H1 (cell line): ENCODE measurements around the gene MAVS.

ENCODE experiments used
- CREB1 ChIP-seq: IDR thresholded peaks from 2 replicates; pipeline ENCODE4 v1.6.1; 2012; ENCODE audit warnings: inconsistent platforms
- EP300 ChIP-seq, 2 experiments: IDR thresholded peaks; 1 replicate in 1 of 2; 2 replicates in 1 of 2; pipeline ENCODE4 v1.6.1; 2011 to 2012; ENCODE audit warnings: low read depth in 2 of 2, low read length in 2 of 2, mild to moderate bottlenecking in 2 of 2, borderline replicate concordance in 1 of 2, inconsistent platforms in 1 of 2, moderate library complexity in 1 of 2
- JUND ChIP-seq: IDR thresholded peaks from 2 replicates; pipeline ENCODE4 v1.6.1; 2011; ENCODE audit warnings: mild to moderate bottlenecking, improper control_type of control experiment, low read length
- KDM4A ChIP-seq: IDR thresholded peaks from one replicate; pipeline ENCODE4 v1.7.1; 2012; ENCODE audit warnings: low read depth, mild to moderate bottlenecking, moderate library complexity, low read length, inconsistent platforms; ENCODE audit not compliant: severe bottlenecking
- MAX ChIP-seq: IDR thresholded peaks from 2 replicates; pipeline ENCODE4 v1.6.1; 2012; ENCODE audit warnings: inconsistent platforms
- POLR2A ChIP-seq, 2 experiments: IDR thresholded peaks; 1 replicate in 1 of 2; 2 replicates in 1 of 2; pipeline ENCODE4 v1.6.1; 2011; ENCODE audit warnings: low read depth in 2 of 2, low read length in 2 of 2, mild to moderate bottlenecking in 2 of 2; ENCODE audit errors: control extremely low read depth in 1 of 2
- POLR2AphosphoS5 ChIP-seq: IDR thresholded peaks from 2 replicates; pipeline ENCODE4 v1.6.1; 2011; ENCODE audit warnings: low read depth, low read length
- RAD21 ChIP-seq, 2 experiments: IDR thresholded peaks in 1 of 2; conservative IDR thresholded peaks in 1 of 2; 2 replicates each; pipeline ENCODE4 v1.6.1; 2011; ENCODE audit warnings: low read depth in 2 of 2, low read length in 2 of 2, improper control_type of control experiment in 1 of 2, inconsistent platforms in 1 of 2, mild to moderate bottlenecking in 1 of 2, moderate library complexity in 1 of 2
- SIN3A ChIP-seq, 2 experiments: IDR thresholded peaks in 1 of 2; conservative IDR thresholded peaks in 1 of 2; 2 replicates each; pipeline ENCODE4 v1.6.1; 2011 to 2012; ENCODE audit warnings: low read length in 2 of 2, improper control_type of control experiment in 1 of 2, low read depth in 1 of 2, mild to moderate bottlenecking in 1 of 2
- SRF ChIP-seq: IDR thresholded peaks from 2 replicates; pipeline ENCODE4 v1.6.1; 2011; ENCODE audit warnings: mild to moderate bottlenecking, low read depth, low read length, moderate library complexity
- TF ChIP-seq, protein P1 (sequence below), 3 experiments: IDR thresholded peaks; 1 replicate in 2 of 3; 2 replicates in 1 of 3; pipeline versions ENCODE4 v1.5.1 to v1.6.1; 2011; ENCODE audit warnings: low read length in 3 of 3, mild to moderate bottlenecking in 3 of 3, inconsistent platforms in 2 of 3, low read depth in 1 of 3, moderate library complexity in 1 of 3; ENCODE audit not compliant: insufficient read depth in 1 of 3; ENCODE audit errors: control extremely low read depth in 1 of 3

GRCh38 chr20:3896302-3896701 lies 49.7 kb downstream of the MAVS start:
- TF ChIP-seq POLR2AphosphoS5 (no peak), EP300 (IDR thresholded peaks at IDR 0.05; ENCODE audit: borderline replicate concordance in 1 of 2, low read depth in 2 of 2, low read length in 2 of 2) (no peak), POLR2A (IDR thresholded peaks at IDR 0.05; ENCODE audit: control extremely low read depth in 1 of 2, low read depth in 2 of 2, low read length in 2 of 2) (no peak), SRF (no peak), RAD21 (IDR thresholded peaks at IDR 0.05 in 1 of 2, conservative IDR thresholded peaks at IDR 0.05 in 1 of 2; ENCODE audit: low read depth in 2 of 2, low read length in 2 of 2) (no peak), MAX (no peak), SIN3A (conservative IDR thresholded peaks at IDR 0.05 in 1 of 2, IDR thresholded peaks at IDR 0.05 in 1 of 2; ENCODE audit: low read depth in 1 of 2, low read length in 2 of 2) (no peak), KDM4A (no peak), JUND (no peak), CREB1 (no peak)
- TF ChIP-seq, protein P1, sequence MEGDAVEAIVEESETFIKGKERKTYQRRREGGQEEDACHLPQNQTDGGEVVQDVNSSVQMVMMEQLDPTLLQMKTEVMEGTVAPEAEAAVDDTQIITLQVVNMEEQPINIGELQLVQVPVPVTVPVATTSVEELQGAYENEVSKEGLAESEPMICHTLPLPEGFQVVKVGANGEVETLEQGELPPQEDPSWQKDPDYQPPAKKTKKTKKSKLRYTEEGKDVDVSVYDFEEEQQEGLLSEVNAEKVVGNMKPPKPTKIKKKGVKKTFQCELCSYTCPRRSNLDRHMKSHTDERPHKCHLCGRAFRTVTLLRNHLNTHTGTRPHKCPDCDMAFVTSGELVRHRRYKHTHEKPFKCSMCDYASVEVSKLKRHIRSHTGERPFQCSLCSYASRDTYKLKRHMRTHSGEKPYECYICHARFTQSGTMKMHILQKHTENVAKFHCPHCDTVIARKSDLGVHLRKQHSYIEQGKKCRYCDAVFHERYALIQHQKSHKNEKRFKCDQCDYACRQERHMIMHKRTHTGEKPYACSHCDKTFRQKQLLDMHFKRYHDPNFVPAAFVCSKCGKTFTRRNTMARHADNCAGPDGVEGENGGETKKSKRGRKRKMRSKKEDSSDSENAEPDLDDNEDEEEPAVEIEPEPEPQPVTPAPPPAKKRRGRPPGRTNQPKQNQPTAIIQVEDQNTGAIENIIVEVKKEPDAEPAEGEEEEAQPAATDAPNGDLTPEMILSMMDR (IDR thresholded peaks at IDR 0.05; ENCODE audit: control extremely low read depth in 1 of 3, insufficient read depth in 1 of 3, low read depth in 1 of 3, low read length in 3 of 3): no peak
